PC-3 (cell line): ENCODE measurements around the gene PRSS50.

ENCODE experiments used
- EZH2 ChIP-seq: fragments of 300-600 bp; sonication (generic); IDR thresholded peaks from one replicate; pipeline ENCODE4 v1.6.1; 2017; ENCODE audit warnings: antibody characterized with exemption, mild to moderate bottlenecking, low read length; ENCODE audit not compliant: unreplicated experiment
- EZH2phosphoT487 ChIP-seq: fragments of 300-600 bp; sonication (generic); IDR thresholded peaks from 2 replicates; pipeline ENCODE4 v1.6.1; 2018; ENCODE audit warnings: mild to moderate bottlenecking, antibody characterized with exemption, low read length, borderline replicate concordance

DNA sequence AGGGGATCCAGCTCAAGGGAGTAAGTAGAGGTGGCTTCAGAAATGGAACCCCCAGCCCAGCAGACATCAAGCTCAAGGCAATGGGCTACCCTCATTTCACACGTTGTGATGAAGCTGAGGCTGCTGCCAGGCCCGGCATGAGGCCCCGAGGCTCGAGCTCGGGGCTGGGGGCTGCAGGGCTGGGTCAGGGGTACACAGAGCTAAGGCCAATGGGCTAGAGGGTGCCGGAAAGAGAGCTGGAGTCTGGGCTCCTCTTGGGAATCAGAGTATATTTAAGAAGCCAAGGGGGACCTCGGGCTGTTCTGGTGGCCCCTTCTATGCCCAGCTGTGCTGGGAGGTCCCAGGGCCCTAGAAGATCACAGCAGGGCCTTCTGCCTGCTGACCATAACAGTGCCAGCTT is 7.4 kb downstream of the PRSS50 start:
- TF ChIP-seq EZH2phosphoT487 (no peak), EZH2 (no peak)
